Thoracic aorta endothelial cell (primary cell): ENCODE measurements around the gene NRG2. TPM values are rescaled to one million over a fixed set of nuclear protein-coding genes. Genes with fewer than 3 reads are reported as not detected.

ENCODE experiments used
- small RNA-seq: library from RNA; depleted of rRNA; stranded (forward); fragments of <200 nt; gene quantifications from one replicate; pipeline ENCODE3, GENCODE V24; 2012
- total RNA-seq: library from RNA; depleted of rRNA; stranded (reverse); fragments of >200 nt; gene quantifications from 2 replicates; pipeline ENCODE4 v1.2.3, GENCODE V29; 2012

The NRG2 gene
- 0.27 and 0.93 TPM in 2 replicates for total RNA-seq

DNA sequence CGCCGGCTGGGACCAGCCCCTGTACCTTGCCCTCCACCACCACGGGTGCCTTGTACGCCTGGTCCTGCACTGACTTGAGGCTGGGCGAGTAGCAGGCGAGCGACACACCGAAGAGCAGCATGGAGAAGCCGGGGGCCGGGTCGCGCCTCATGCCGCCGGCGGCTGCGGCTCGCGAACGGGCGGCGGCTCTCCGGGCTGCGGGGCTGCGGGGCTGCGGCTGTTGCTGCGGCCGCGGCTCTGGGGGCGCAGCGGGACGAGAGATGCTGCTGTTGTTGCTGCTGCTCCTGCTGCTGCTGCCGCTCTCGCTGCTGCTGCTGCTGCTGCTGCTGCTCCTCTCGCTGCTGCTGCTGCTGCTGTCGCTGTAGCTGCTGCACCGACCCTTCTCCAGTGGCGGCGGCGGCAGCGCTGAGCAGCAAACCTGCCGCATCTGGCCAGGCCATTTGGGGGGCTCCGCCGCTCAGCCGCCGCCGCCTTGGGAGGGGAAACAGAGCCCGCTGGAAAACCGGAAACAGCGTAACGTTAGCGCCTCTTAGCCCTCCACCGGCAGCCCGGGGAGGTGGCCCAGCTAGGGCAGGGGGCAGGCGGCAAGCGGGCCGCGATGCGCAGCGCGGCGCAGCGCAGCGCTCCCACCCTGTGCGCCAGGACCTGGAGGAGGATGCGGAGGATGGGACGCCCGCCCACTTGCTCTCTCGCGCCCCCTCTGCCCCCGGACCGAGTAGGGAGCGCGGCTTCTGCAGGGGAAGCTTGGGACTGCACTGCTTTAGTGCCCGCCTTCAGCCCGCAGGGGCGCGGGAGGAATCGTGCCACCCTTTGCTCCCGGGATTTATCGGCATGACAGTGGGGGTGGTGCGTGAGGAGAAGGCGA is at the start of gene NRG2:
TSS of gene NRG2 (minus strand) at position 657 of the 865 bp plus-strand sequence.

Small RNAs within 50 kb of the gene (small RNA-seq; reads per million reads assigned to genes)
- not detected for gene RF00019

Other genes starting within 250 kb of the NRG2 start
- gene PSD2, start 247.5 kb downstream of the NRG2 start, total RNA-seq = not detected in 2 replicates
- gene PURA, start 70.8 kb upstream of the NRG2 start, total RNA-seq = 19.4 and 20.3 TPM in 2 replicates
- gene IGIP, start 82.6 kb upstream of the NRG2 start, total RNA-seq = 5.5 and 6.3 TPM in 2 replicates
- gene CYSTM1, start 131.9 kb upstream of the NRG2 start, total RNA-seq = 20.6 and 25.1 TPM in 2 replicates